ENCODE results near the gene DGKH.

Gene DGKH, protein sequence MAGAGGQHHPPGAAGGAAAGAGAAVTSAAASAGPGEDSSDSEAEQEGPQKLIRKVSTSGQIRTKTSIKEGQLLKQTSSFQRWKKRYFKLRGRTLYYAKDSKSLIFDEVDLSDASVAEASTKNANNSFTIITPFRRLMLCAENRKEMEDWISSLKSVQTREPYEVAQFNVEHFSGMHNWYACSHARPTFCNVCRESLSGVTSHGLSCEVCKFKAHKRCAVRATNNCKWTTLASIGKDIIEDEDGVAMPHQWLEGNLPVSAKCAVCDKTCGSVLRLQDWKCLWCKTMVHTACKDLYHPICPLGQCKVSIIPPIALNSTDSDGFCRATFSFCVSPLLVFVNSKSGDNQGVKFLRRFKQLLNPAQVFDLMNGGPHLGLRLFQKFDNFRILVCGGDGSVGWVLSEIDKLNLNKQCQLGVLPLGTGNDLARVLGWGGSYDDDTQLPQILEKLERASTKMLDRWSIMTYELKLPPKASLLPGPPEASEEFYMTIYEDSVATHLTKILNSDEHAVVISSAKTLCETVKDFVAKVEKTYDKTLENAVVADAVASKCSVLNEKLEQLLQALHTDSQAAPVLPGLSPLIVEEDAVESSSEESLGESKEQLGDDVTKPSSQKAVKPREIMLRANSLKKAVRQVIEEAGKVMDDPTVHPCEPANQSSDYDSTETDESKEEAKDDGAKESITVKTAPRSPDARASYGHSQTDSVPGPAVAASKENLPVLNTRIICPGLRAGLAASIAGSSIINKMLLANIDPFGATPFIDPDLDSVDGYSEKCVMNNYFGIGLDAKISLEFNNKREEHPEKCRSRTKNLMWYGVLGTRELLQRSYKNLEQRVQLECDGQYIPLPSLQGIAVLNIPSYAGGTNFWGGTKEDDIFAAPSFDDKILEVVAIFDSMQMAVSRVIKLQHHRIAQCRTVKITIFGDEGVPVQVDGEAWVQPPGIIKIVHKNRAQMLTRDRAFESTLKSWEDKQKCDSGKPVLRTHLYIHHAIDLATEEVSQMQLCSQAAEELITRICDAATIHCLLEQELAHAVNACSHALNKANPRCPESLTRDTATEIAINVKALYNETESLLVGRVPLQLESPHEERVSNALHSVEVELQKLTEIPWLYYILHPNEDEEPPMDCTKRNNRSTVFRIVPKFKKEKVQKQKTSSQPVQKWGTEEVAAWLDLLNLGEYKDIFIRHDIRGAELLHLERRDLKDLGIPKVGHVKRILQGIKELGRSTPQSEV

DNA sequence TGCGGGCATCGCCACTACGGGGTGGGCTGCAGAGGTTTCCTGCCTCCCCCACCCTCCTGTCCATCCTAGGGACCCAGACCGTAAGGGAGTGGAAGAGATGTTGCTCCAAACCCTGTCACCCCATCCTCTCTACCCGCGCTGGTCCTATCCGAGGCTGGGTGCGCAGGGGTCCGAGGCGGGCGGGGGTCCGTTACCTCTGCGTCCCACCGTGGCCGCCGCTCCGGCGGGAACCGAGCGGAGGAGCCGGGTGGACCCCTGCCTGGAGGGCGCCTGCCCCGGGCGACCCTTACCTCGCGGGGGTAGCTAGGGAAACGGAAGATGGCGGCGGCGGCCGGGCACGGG, at the start of gene DGKH:
Gene DGKH (plus strand): TSS at position 307 of the 342 bp plus-strand sequence. CDS start 126 bp downstream, outside the sequence.
- no peak for DNase-seq (ENCODE audit: low read depth, low spot score)
- no peaks in the 10 kb centered on the region for H3K27me3 ChIP-seq (ENCODE audit: control insufficient read depth, insufficient read depth, low read length)
- no peaks in the 10 kb centered on the region for H3K4me1 ChIP-seq (ENCODE audit: control insufficient read depth, insufficient read depth, low read length)
- H3K36me3 ChIP-seq (ENCODE audit: control insufficient read depth, insufficient read depth, low read length), result no peaks in the 10 kb centered on the region
- WGBS (ENCODE audit: insufficient coverage, insufficient read length), result no CpG with 5 or more reads among the region's 32 CpGs
- H3K27ac ChIP-seq (ENCODE audit: low read length), result no peak within 1 kb of the TSS
- peak within 1 kb of the TSS; percentile 68 for H3K4me3 ChIP-seq (ENCODE audit: low read length)
- H3K9me3 ChIP-seq (ENCODE audit: control insufficient read depth, insufficient read depth, low read length), result no peaks in the 10 kb centered on the region

DNA sequence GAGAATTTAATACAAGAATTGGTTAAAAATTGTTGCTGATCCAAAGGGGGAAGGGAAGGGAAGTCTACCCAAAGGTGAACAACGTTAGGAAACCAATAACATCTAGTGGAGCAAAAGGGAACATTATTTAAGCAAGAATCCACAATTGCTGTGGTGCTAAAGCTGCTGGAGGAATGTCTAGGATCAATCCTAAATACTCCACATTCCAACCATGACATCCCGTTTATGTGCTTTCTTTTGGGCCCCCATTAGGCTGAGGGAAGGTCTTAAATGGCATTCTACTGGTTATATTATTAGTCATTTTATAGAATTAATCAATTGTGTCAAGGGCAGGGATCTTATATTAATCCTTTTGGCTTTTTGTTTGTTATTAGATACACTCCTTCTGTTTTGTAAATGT, 47.6 kb upstream of the DGKH start:
- H3K27me3 ChIP-seq (ENCODE audit: control insufficient read depth, insufficient read depth, low read length), result no peaks in the 10 kb centered on the region
- no CpG with 5 or more reads among the region's 2 CpGs for WGBS (ENCODE audit: insufficient coverage, insufficient read length)
- no peak for DNase-seq (ENCODE audit: low read depth, low spot score)

DNA sequence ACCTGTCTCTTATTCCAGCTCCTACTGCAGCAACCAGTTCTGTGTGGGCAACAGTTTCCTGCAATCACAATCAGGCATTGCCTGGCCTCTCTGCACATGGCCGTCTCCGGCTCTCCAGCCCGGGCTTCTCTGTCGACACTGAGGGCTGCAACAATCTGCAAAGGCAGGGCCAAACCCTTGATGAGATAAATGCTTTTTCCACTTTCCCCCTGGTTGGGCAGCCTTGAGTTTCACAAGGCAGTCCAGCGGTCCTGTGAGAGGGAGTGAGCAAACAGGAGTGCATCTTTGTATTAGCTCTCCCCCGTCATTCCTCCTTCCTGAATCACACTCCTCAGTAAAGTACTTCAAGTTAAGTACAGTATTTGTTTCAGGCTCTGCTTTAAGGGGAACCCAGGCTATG, 46.9 kb upstream of the DGKH start:
- no peaks in the 10 kb centered on the region for H3K9me3 ChIP-seq (ENCODE audit: control insufficient read depth, insufficient read depth, low read length)
- H3K4me1 ChIP-seq (ENCODE audit: control insufficient read depth, insufficient read depth, low read length), result peaks cover 1% of the 10 kb centered on the region; the same call in 1 of the 2 replicates
- no peaks in the 10 kb centered on the region for H3K36me3 ChIP-seq (ENCODE audit: control insufficient read depth, insufficient read depth, low read length)
- H3K27ac ChIP-seq (ENCODE audit: low read length), result no peak overlapping the region
- no CpG with 5 or more reads among the region's 6 CpGs for WGBS (ENCODE audit: insufficient coverage, insufficient read length)
- no peak for DNase-seq (ENCODE audit: low read depth, low spot score)
- H3K4me3 ChIP-seq (ENCODE audit: low read length), result no peak overlapping the region
- no peaks in the 10 kb centered on the region for H3K27me3 ChIP-seq (ENCODE audit: control insufficient read depth, insufficient read depth, low read length)

More for the DNA sequence above, 47.6 kb upstream of the DGKH start:
- Histone ChIP-seq H3K27ac (ENCODE audit: low read length) (no peak overlapping the region), H3K4me1 (ENCODE audit: control insufficient read depth, insufficient read depth, low read length) (peaks cover 1% of the 10 kb centered on the region; the same call in 1 of the 2 replicates), H3K4me3 (ENCODE audit: low read length) (no peak overlapping the region), H3K9me3 (ENCODE audit: control insufficient read depth, insufficient read depth, low read length) (no peaks in the 10 kb centered on the region), H3K36me3 (ENCODE audit: control insufficient read depth, insufficient read depth, low read length) (no peaks in the 10 kb centered on the region)

DNA sequence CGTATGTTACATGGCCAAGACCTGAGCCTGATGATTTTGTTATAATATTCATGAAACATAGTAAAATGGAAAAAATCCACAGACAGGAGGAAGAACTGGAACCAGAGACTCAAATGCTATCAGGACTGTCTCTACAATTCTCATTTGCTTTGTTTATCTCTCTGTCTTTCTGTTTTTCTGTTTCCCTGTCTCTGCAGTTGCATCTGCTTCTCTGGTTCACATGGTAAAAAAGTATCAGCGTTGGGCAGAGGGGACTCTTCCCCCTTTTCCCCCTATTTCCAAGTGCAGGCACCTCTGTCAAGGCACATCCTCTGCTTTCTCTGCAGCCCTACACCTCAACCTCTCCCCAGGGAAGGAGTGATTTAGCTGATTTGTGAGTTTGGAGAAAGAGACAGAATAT, 46.4 kb upstream of the DGKH start:
- WGBS (ENCODE audit: insufficient coverage, insufficient read length), result no CpG with 5 or more reads among the region's 2 CpGs
- Histone ChIP-seq H3K4me3 (ENCODE audit: low read length) (no peak overlapping the region), H3K9me3 (ENCODE audit: control insufficient read depth, insufficient read depth, low read length) (no peaks in the 10 kb centered on the region), H3K27ac (ENCODE audit: low read length) (no peak overlapping the region), H3K27me3 (ENCODE audit: control insufficient read depth, insufficient read depth, low read length) (no peaks in the 10 kb centered on the region), H3K4me1 (ENCODE audit: control insufficient read depth, insufficient read depth, low read length) (peaks cover 1% of the 10 kb centered on the region; the same call in 1 of the 2 replicates), H3K36me3 (ENCODE audit: control insufficient read depth, insufficient read depth, low read length) (no peaks in the 10 kb centered on the region)
- DNase-seq (ENCODE audit: low read depth, low spot score), result no peak

DNA sequence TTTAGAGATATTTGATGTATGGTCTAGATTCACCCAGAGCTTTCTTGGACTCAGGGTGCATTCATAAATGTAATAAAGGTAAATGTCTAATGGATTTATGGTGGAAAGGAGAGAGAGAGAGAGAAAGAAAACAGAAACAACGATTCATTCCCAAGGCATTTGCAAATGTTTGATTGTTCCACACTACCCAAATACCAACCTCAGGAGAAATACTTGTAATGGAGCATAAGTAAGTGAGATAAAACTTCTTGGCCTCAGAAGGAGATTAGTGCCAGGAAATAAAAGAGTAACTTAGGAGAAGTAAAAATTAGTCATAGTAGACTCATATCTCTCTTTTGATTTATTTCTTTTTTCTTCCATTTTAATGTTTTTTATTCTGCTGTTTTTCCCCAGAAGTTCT, 40.6 kb upstream of the DGKH start:
- WGBS (ENCODE audit: insufficient coverage, insufficient read length), result no CpG with 5 or more reads among the region's 1 CpG
- Histone ChIP-seq H3K4me1 (ENCODE audit: control insufficient read depth, insufficient read depth, low read length) (peaks cover 4% of the 10 kb centered on the region), H3K36me3 (ENCODE audit: control insufficient read depth, insufficient read depth, low read length) (no peaks in the 10 kb centered on the region), H3K27me3 (ENCODE audit: control insufficient read depth, insufficient read depth, low read length) (no peaks in the 10 kb centered on the region), H3K27ac (ENCODE audit: low read length) (no peak overlapping the region), H3K4me3 (ENCODE audit: low read length) (no peak overlapping the region), H3K9me3 (ENCODE audit: control insufficient read depth, insufficient read depth, low read length) (no peaks in the 10 kb centered on the region)
- DNase-seq (ENCODE audit: low read depth, low spot score), result no peak

DNA sequence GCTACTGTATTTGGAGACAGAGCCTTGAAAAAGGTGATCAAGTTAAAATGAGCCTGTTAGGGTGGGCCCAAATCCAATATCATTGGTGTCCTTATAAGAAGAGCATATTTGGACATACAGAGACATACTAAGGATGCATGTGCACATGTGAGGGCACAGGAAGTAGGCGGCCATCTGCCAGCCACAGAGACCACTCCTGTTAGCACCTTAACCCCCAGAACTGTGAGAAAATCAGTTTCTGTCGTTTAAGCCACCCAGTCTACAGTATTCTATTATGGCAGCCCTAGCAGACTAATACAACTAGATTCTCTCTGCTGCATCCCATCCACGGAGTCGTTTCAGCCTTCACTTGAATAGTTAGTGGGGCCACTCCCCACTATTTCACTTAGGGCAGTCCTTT, 39.4 kb upstream of the DGKH start:
- Histone ChIP-seq H3K4me3 (ENCODE audit: low read length) (no peak overlapping the region), H3K27ac (ENCODE audit: low read length) (no peak overlapping the region), H3K9me3 (ENCODE audit: control insufficient read depth, insufficient read depth, low read length) (no peaks in the 10 kb centered on the region), H3K36me3 (ENCODE audit: control insufficient read depth, insufficient read depth, low read length) (no peaks in the 10 kb centered on the region), H3K4me1 (ENCODE audit: control insufficient read depth, insufficient read depth, low read length) (peaks cover 4% of the 10 kb centered on the region), H3K27me3 (ENCODE audit: control insufficient read depth, insufficient read depth, low read length) (no peaks in the 10 kb centered on the region)
- no peak for DNase-seq (ENCODE audit: low read depth, low spot score)
- no CpG with 5 or more reads among the region's 4 CpGs for WGBS (ENCODE audit: insufficient coverage, insufficient read length)

DNA sequence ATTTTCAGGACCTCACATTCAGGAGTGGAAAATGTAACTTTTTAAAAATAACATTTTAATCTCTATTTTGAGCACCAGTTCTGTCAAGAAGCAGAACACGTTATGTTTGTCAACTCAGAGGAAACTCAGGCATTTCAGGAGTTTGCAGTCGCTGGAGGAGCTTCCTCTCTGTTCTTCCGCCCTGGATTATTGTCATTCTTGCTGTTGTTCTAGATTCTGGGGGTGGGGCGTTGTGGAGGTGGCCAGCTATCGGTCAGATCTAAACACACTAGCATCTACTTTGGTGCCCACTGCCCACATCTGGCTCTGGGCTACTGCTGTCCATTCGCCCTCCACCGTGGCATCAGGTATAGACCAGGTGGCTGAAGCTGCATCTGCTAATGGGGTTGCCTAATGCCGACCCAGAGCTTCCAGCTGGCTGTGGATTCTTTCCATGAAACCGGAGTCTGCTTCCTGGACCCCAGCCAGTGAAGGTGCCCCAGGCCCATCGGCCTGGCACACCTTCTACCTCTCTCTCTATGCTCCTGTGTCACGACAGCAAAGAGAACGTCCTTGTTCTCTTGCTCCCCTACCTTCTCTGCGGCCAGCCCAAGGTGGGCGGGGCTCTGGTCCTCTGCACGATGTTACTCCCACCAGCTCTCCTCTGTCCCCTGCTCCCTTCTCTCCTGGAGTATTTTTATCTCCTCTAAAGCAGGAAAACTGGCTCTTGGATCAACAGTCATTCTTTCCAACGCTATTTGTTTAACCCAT, 36.7 kb upstream of the DGKH start:
- no CpG with 5 or more reads among the region's 16 CpGs for WGBS (ENCODE audit: insufficient coverage, insufficient read length)

DNA sequence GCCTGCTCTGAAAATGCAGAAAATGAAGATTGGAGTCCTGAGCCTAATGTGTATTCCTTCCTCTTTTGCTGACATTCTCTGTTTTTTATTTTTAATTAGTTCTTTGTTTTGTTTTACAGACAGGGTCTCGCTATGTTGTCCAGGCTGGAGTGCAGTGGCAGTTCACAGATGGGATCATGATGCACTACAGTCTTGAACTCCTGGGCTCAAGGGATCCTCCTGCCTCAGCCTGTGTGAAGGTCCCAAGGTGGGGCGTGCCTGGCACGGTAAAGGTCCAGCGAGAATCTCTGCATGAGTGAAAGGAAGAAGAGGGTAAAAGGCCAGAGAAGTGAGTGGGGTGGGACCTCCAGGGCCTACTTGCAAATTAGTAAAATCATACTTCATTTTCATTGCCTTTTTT, 34.3 kb upstream of the DGKH start:
- Histone ChIP-seq H3K4me3 (ENCODE audit: low read length) (no peak overlapping the region), H3K9me3 (ENCODE audit: control insufficient read depth, insufficient read depth, low read length) (no peaks in the 10 kb centered on the region), H3K36me3 (ENCODE audit: control insufficient read depth, insufficient read depth, low read length) (no peaks in the 10 kb centered on the region), H3K27me3 (ENCODE audit: control insufficient read depth, insufficient read depth, low read length) (no peaks in the 10 kb centered on the region), H3K27ac (ENCODE audit: low read length) (no peak overlapping the region), H3K4me1 (ENCODE audit: control insufficient read depth, insufficient read depth, low read length) (peaks cover 4% of the 10 kb centered on the region)
- no peak for DNase-seq (ENCODE audit: low read depth, low spot score)
- WGBS (ENCODE audit: insufficient coverage, insufficient read length), result no CpG with 5 or more reads among the region's 4 CpGs

More for the DNA sequence above, 36.7 kb upstream of the DGKH start:
- no peak for DNase-seq (ENCODE audit: low read depth, low spot score)
- Histone ChIP-seq H3K36me3 (ENCODE audit: control insufficient read depth, insufficient read depth, low read length) (no peaks in the 10 kb centered on the region), H3K4me1 (ENCODE audit: control insufficient read depth, insufficient read depth, low read length) (peaks cover 4% of the 10 kb centered on the region), H3K9me3 (ENCODE audit: control insufficient read depth, insufficient read depth, low read length) (no peaks in the 10 kb centered on the region), H3K27ac (ENCODE audit: low read length) (no peak overlapping the region), H3K4me3 (ENCODE audit: low read length) (no peak overlapping the region), H3K27me3 (ENCODE audit: control insufficient read depth, insufficient read depth, low read length) (no peaks in the 10 kb centered on the region)

DNA sequence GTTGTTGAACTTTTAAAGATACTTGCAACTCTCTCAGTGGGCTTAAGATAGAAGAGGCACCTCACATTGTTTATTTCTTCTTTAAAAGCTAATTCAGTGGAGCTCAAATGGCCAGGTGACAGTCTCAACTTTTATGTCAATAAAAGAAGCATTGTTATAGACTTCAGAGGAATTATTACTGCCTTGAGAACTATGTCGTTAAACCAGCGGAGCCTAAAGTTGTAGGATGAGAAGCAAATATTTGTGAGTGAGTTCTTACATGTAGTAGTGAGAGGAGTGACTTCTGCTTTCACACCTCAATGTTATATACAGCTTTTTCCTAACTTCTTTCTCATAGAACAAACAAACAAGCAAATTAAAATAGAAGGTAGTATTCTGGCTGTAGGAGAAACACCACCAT, 31.2 kb upstream of the DGKH start:
- Histone ChIP-seq H3K27ac (ENCODE audit: low read length) (no peak overlapping the region), H3K9me3 (ENCODE audit: control insufficient read depth, insufficient read depth, low read length) (no peaks in the 10 kb centered on the region), H3K36me3 (ENCODE audit: control insufficient read depth, insufficient read depth, low read length) (no peaks in the 10 kb centered on the region), H3K4me3 (ENCODE audit: low read length) (no peak overlapping the region), H3K4me1 (ENCODE audit: control insufficient read depth, insufficient read depth, low read length) (no peaks in the 10 kb centered on the region), H3K27me3 (ENCODE audit: control insufficient read depth, insufficient read depth, low read length) (no peaks in the 10 kb centered on the region)
- WGBS (ENCODE audit: insufficient coverage, insufficient read length), result no CpG with 5 or more reads among the region's 2 CpGs
- no peak for DNase-seq (ENCODE audit: low read depth, low spot score)

DNA sequence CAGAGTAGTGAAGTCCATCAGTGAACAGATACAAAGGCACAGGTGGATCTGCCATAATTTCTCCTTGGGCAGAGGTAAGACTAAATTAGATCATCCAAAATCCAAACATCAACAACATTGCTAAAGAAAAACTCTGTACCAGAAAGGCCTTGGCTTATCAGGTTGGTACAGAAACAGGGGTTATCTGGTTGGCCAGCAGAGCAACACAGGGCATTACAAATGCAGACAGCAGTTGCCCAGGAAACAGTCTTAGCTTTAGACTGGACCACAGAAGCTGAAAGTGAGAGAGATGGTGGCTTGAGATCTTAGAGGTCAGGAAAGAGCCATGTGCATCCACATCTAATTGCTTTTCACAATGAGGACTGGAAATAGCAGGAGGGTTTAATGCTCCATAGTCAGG, 26.6 kb upstream of the DGKH start:
- no peaks in the 10 kb centered on the region for H3K9me3 ChIP-seq (ENCODE audit: control insufficient read depth, insufficient read depth, low read length)
- H3K4me1 ChIP-seq (ENCODE audit: control insufficient read depth, insufficient read depth, low read length), result no peaks in the 10 kb centered on the region

More for the DNA sequence above, 26.6 kb upstream of the DGKH start:
- no peak for DNase-seq (ENCODE audit: low read depth, low spot score)
- H3K36me3 ChIP-seq (ENCODE audit: control insufficient read depth, insufficient read depth, low read length), result no peaks in the 10 kb centered on the region
- no peak overlapping the region for H3K4me3 ChIP-seq (ENCODE audit: low read length)
- H3K27ac ChIP-seq (ENCODE audit: low read length), result no peak overlapping the region
- no peaks in the 10 kb centered on the region for H3K27me3 ChIP-seq (ENCODE audit: control insufficient read depth, insufficient read depth, low read length)

All from iPS DF 6.9 (cell line).